HEK293T (cell line): ENCODE data around the gene BUB1B.

Source experiments
- BHLHE40 ChIP-seq: fragments of 450-650 bp; IDR thresholded peaks from 2 replicates; pipeline ENCODE4 v1.6.1; 2016; ENCODE audit warnings: mild to moderate bottlenecking, moderate library complexity, borderline replicate concordance
- CTBP1 ChIP-seq: fragments of 450-650 bp; IDR thresholded peaks from 2 replicates; pipeline ENCODE4 v1.6.1; 2016; ENCODE audit warnings: borderline replicate concordance
- ELF4 ChIP-seq: fragments of 450-650 bp; IDR thresholded peaks from 2 replicates; pipeline ENCODE4 v1.6.1; 2017; ENCODE audit warnings: antibody characterized with exemption
- FOXA1 ChIP-seq: fragments of 450-650 bp; IDR thresholded peaks from 2 replicates; pipeline ENCODE4 v1.6.1; 2016; ENCODE audit warnings: mild to moderate bottlenecking
- FOXK2 ChIP-seq: fragments of 450-650 bp; IDR thresholded peaks from 2 replicates; pipeline ENCODE4 v1.6.1; 2016; ENCODE audit warnings: mild to moderate bottlenecking
- FOXM1 ChIP-seq: fragments of 450-650 bp; IDR thresholded peaks from 2 replicates; pipeline ENCODE4 v1.6.1; 2017; ENCODE audit warnings: mild to moderate bottlenecking, borderline replicate concordance
- HDGF ChIP-seq: fragments of 450-650 bp; IDR thresholded peaks from 2 replicates; pipeline ENCODE4 v1.6.1; 2017; ENCODE audit warnings: antibody characterized with exemption, borderline replicate concordance
- L3MBTL2 ChIP-seq: fragments of 450-650 bp; conservative IDR thresholded peaks from 2 replicates; pipeline ENCODE4 v1.6.1; 2016; ENCODE audit warnings: mild to moderate bottlenecking
- LEF1 ChIP-seq: fragments of 450-650 bp; IDR thresholded peaks from 2 replicates; pipeline ENCODE4 v1.6.1; 2017; ENCODE audit warnings: mild to moderate bottlenecking, borderline replicate concordance
- NFRKB ChIP-seq: fragments of 450-650 bp; IDR thresholded peaks from 2 replicates; pipeline ENCODE4 v1.6.1; 2016; ENCODE audit warnings: mild to moderate bottlenecking, moderate library complexity
- SP1 ChIP-seq: fragments of 450-650 bp; IDR thresholded peaks from 2 replicates; pipeline ENCODE4 v1.6.1; 2017
- SUZ12 ChIP-seq: fragments of 450-650 bp; IDR thresholded peaks from 2 replicates; pipeline ENCODE4 v1.6.1; 2016; ENCODE audit warnings: mild to moderate bottlenecking
- TARDBP ChIP-seq: fragments of 450-650 bp; IDR thresholded peaks from 2 replicates; pipeline ENCODE4 v1.6.1; 2016

DNA sequence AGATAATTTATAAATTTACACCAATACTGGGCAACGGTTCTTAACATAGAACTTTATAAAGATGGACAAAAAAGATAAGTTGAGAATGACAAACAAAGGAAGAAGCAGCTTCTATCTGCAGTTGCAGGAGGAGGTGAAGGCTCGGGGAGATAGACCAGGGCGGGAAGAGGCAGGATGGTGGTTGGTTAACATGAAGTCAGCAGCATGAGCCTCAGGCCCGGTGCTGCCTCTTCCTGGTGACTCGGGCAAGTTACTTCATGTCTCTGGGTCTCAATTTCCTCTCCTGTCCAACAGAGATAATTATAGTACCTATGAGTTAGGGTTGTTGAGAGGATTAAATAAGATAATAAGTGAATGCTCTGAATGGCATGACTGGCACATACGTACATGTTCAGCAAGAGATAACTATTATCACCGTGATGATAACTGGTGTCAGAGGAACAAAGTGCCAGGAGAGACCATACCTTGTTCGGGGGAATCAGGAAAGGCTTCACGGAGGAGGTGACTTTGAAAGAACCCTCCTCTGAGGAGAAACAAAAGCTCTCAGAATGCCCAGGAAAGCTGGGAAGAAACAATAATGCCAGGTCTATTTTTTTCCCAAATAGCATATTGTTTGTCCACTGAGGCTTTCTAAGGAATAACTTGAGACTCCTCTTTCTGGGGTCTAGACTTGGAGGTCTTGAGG lies 82.4 kb downstream of the BUB1B start:
- TF ChIP-seq FOXM1 (no peak), SUZ12 (no peak), LEF1 (no peak), L3MBTL2 (no peak), NFRKB (no peak), TARDBP (no peak), SP1 (no peak), ELF4 (no peak), FOXK2 (no peak), CTBP1 (no peak), FOXA1 (no peak), BHLHE40 (no peak), HDGF (no peak)
